ENCODE results near the gene KIR2DL3.
"Not testable (repeated sequence)": the region's sequence is repeated elsewhere in the genome, so short reads cannot be mapped to it uniquely, and the experiment has no call there.

DNA sequence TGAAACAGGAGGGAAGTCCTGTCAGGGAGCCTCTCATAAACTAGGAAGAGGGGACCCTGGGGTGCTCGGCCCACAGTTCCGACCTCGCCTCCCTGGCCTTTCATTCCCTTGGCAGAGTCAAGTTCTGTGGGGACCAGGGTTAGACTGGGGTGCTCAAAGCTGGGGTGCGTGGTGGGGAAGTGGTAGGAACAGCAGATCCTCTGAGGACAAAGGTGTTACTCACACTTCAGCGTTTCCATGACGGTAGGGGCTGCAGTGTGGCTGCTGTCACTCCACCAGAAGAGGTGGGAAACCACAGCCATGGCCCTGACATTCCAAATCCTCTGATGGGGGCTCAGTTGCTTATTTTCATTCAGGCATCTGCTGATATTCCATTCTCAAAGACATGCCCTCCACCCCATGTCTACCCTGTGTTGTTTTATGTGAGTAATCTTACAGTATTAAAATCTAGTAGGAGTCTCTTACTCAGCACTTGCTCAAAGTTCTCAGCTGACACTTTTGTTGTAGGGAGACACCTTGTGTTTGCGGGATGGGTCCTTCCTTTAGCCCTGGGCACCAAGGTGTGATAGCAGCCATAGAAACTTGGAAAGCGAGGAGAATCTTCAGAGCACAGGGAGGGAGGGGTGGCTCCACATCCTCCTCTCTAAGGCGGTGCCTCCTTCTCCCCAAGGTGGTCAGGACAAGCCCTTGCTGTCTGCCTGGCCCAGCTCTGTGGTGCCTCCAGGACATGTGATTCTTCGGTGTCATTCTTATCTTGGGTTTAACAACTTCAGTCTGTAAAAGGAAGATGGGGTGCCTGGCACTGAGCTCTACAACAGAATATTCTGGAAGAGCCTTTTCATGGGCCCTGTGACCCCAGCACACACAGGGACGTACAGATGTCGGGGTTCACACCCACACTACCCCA, 18.1 kb downstream of the KIR2DL3 start:
- TF ChIP-seq EZH2 (IDR thresholded peaks at IDR 0.05); POLR2AphosphoS5 (IDR thresholded peaks at IDR 0.05; ENCODE audit: borderline replicate concordance, low read depth, low read length): not testable (repeated sequence)
